NCI-H524 treated with DMSO at 0.1 percent for 48 hours (cell line): ENCODE data around the gene FAM167B.

Experiments
- DNase-seq: peaks from one replicate; lab custom pipeline; 2025; lab: John Stamatoyannopoulos, UW

Gene FAM167B

GRCh38 chr1:32246888-32247273 is at the start of gene FAM167B:
TSS of gene FAM167B (plus strand) at chr1:32247222. CDS start at chr1:32247422, 200 bp downstream.
- no peak for DNase-seq

GRCh38 chr1:32197837-32198236 is 49.2 kb upstream of the FAM167B start:
- no peak for DNase-seq

GRCh38 chr1:32198237-32199042 is 48.6 kb upstream of the FAM167B start:
- no peak for DNase-seq

- no peak for DNase-seq
Measured at GRCh38 chr1:32199043-32199716, 47.8 kb upstream of the FAM167B start.

GRCh38 chr1:32199717-32200072 is 47.3 kb upstream of the FAM167B start:
- DNase-seq = no peak

GRCh38 chr1:32200226-32201010 is 46.6 kb upstream of the FAM167B start, which contains the start of gene CCDC28B:
TSS of gene CCDC28B (plus strand) at chr1:32200595. CDS start at chr1:32201936, 1,341 bp downstream.
- DNase-seq = peak; percentile 10

GRCh38 chr1:32201011-32201855 is 45.8 kb upstream of the FAM167B start:
- no peak for DNase-seq

GRCh38 chr1:32204943-32205361 is 42.1 kb upstream of the FAM167B start:
- no peak for DNase-seq

- DNase-seq = peak; percentile 41
Measured at GRCh38 chr1:32205401-32206370, 41.3 kb upstream of the FAM167B start, which contains the start of gene IQCC. TSS of gene IQCC (plus strand) at chr1:32205671. CDS start at chr1:32205682, 11 bp downstream.

GRCh38 chr1:32208469-32208868 is 38.6 kb upstream of the FAM167B start:
- DNase-seq = no peak

GRCh38 chr1:32208891-32209328 is 38.1 kb upstream of the FAM167B start, which contains the start of gene DCDC2B:
TSS of gene DCDC2B (plus strand) at chr1:32209089. CDS start at chr1:32209094, 5 bp downstream.
- DNase-seq = peak; percentile 69

GRCh38 chr1:32215629-32216480 is 31.2 kb upstream of the FAM167B start:
- no peak for DNase-seq

GRCh38 chr1:32216566-32216965 is 30.5 kb upstream of the FAM167B start:
- no peak for DNase-seq

- DNase-seq = no peak
Measured at GRCh38 chr1:32219022-32219421, 28.0 kb upstream of the FAM167B start.

GRCh38 chr1:32220746-32221580 is 26.1 kb upstream of the FAM167B start:
- no peak for DNase-seq

GRCh38 chr1:32221581-32221979 is 25.4 kb upstream of the FAM167B start:
- no peak for DNase-seq

GRCh38 chr1:32221980-32222755 is 24.9 kb upstream of the FAM167B start, which contains the start of the genes EIF3I and TMEM234:
TSS of gene EIF3I (plus strand) at chr1:32222407. CDS start at chr1:32222442, 35 bp downstream.
TSS of gene TMEM234 (minus strand) at chr1:32222353. CDS start at chr1:32222322, 31 bp downstream.
- DNase-seq = peak; percentile 49
